Loucy (cell line): ENCODE data around the gene NFATC4.

ENCODE experiments used
- H2AFZ ChIP-seq: fragments of 200-600 bp; sonication (generic); 2 replicates; pipeline ENCODE4 v1.6.0; 2016; ENCODE audit warnings: antibody characterized with exemption, mild to moderate bottlenecking, low read length, moderate library complexity
- H3F3A ChIP-seq: fragments of 200-600 bp; 2 replicates; pipeline ENCODE4 v1.6.0; 2016; ENCODE audit warnings: antibody characterized with exemption, low read depth, mild to moderate bottlenecking
- H3K27me3 ChIP-seq: fragments of 200-600 bp; sonication (generic); 2 replicates; pipeline ENCODE4 v1.6.1; 2014; ENCODE audit warnings: low read length, mild to moderate bottlenecking; ENCODE audit not compliant: insufficient read depth, poor library complexity, severe bottlenecking
- H3K36me3 ChIP-seq: fragments of 200-600 bp; sonication (generic); 2 replicates; pipeline ENCODE4 v1.6.1; 2016; ENCODE audit warnings: low read length; ENCODE audit not compliant: insufficient read depth
- H3K4me1 ChIP-seq: fragments of 200-600 bp; sonication (generic); 2 replicates; pipeline ENCODE4 v1.5.1; 2014; ENCODE audit warnings: low read length, mild to moderate bottlenecking; ENCODE audit not compliant: insufficient read depth, poor library complexity, severe bottlenecking
- H3K4me2 ChIP-seq: fragments of 200-600 bp; sonication (generic); 2 replicates; pipeline ENCODE4 v1.6.0; 2014; ENCODE audit warnings: antibody characterized with exemption, low read length, low read depth, mild to moderate bottlenecking; ENCODE audit not compliant: poor library complexity, severe bottlenecking
- H3K4me3 ChIP-seq: fragments of 200-600 bp; sonication (generic); 2 replicates; pipeline ENCODE4 v1.5.1; 2014; ENCODE audit warnings: low read length, mild to moderate bottlenecking, mixed read lengths; ENCODE audit not compliant: poor library complexity, severe bottlenecking
- H3K79me2 ChIP-seq: fragments of 200-600 bp; sonication (generic); 2 replicates; pipeline ENCODE4 v1.6.1; 2014; ENCODE audit warnings: low read length; ENCODE audit not compliant: insufficient read depth
- H3K9ac ChIP-seq: fragments of 200-600 bp; sonication (generic); 2 replicates; pipeline ENCODE4 v1.6.0; 2014; ENCODE audit warnings: mild to moderate bottlenecking, low read depth, low read length, moderate library complexity; ENCODE audit not compliant: poor library complexity, severe bottlenecking
- H3K9me2 ChIP-seq: fragments of 200-600 bp; sonication (generic); replicated peaks from 2 replicates; pipeline ENCODE4 v1.6.1; 2016; ENCODE audit warnings: low read depth, low read length, mixed read lengths
- H3K9me3 ChIP-seq: fragments of 200-600 bp; sonication (generic); 2 replicates; pipeline ENCODE4 v1.6.1; 2014; ENCODE audit warnings: mild to moderate bottlenecking, antibody characterized with exemption, low read length, low read depth; ENCODE audit not compliant: insufficient read depth
- H4K20me1 ChIP-seq: fragments of 200-600 bp; sonication (generic); 2 replicates; pipeline ENCODE4 v1.6.0; 2014; ENCODE audit warnings: antibody characterized with exemption, low read length, mild to moderate bottlenecking; ENCODE audit not compliant: insufficient read depth, poor library complexity, severe bottlenecking
- EZH2phosphoT487 ChIP-seq: fragments of 200-600 bp; IDR thresholded peaks from 2 replicates; pipeline ENCODE4 v1.6.1; 2018; ENCODE audit warnings: antibody characterized with exemption, mild to moderate bottlenecking, moderate library complexity, borderline replicate concordance
- TF ChIP-seq, protein P1 (sequence below): fragments of 200-600 bp; sonication (generic); conservative IDR thresholded peaks from 2 replicates; pipeline ENCODE4 v1.5.1; 2014; ENCODE audit warnings: mild to moderate bottlenecking, antibody characterized with exemption, low read length

Gene NFATC4

DNA sequence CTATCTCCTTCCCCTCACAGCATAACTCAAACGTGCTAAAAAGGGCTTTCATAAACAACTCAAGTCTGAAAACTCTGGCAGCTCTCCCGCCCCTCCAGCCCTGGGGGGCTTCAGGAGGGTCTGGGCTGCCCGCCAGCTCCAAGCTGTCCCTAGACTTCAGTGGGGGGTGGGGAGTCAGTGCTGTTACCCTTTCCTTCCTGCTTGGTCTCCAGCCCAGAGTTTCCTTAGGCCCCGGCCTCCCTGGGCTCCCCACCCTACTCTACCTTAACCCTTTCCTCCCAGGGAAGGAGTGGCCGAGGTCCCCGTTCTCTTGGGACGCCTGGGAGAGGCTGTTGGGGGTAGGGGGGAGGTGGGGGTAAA lies 30.3 kb downstream of the NFATC4 start:
- Histone ChIP-seq H2AFZ (no peak overlapping the region), H3K9me2 (no peaks in the 10 kb centered on the region), H3K79me2 (peaks cover 41% of the 10 kb centered on the region), H3K4me1 (peaks cover 87% of the 10 kb centered on the region), H3K27me3 (no peaks in the 10 kb centered on the region), H3F3A (peaks cover 12% of the 10 kb centered on the region; the same call in 1 of the 2 replicates), H4K20me1 (no peaks in the 10 kb centered on the region), H3K9me3 (no peaks in the 10 kb centered on the region), H3K4me3 (peak overlapping the region; percentile 78), H3K4me2 (peak overlapping the region; percentile 47), H3K36me3 (no peaks in the 10 kb centered on the region), H3K9ac (peak overlapping the region; percentile 65)
- no peak for TF ChIP-seq EZH2phosphoT487
- TF ChIP-seq, protein P1, sequence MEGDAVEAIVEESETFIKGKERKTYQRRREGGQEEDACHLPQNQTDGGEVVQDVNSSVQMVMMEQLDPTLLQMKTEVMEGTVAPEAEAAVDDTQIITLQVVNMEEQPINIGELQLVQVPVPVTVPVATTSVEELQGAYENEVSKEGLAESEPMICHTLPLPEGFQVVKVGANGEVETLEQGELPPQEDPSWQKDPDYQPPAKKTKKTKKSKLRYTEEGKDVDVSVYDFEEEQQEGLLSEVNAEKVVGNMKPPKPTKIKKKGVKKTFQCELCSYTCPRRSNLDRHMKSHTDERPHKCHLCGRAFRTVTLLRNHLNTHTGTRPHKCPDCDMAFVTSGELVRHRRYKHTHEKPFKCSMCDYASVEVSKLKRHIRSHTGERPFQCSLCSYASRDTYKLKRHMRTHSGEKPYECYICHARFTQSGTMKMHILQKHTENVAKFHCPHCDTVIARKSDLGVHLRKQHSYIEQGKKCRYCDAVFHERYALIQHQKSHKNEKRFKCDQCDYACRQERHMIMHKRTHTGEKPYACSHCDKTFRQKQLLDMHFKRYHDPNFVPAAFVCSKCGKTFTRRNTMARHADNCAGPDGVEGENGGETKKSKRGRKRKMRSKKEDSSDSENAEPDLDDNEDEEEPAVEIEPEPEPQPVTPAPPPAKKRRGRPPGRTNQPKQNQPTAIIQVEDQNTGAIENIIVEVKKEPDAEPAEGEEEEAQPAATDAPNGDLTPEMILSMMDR: no peak

DNA sequence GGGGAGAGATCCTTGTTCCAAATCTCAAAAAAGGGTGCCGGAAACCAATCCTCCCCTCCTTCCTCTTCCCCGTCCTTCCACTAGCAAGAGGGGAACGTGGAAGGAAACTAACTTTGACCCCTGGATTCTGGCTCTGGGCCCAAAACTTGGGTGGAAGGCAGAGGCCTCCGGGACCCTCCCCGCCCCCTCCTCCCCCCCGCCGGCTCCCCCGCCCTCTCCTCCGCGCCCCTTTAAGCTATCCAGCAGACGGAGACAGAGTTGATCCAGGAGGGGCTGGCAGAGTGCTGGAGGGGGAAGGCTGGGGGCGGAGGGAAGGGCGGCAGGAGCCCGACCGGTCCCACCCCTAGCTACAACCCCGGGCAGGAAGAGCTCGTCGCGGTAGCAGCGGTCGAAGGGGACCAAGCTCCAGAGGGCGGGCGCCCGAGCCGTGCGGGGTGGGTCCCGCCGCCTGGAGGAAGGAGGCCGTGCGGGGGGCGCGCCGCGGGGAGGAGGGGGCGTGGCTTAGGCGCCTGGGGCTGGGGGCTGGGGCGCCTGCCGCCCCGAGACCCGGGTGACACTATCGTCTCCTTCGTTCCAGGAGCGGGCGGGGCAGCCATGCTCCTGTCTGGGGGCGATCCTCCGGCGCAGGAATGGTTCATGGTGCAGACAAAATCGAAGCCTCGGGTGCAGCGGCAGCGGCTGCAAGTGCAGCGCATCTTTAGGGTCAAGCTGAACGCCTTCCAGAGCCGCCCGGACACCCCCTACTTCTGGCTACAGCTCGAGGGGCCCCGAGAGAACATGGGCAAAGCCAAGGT lies 30.9 kb downstream of the NFATC4 start, which contains the start of gene NYNRIN:
Gene NYNRIN (plus strand): TSS at position 351 of the 794 bp plus-strand sequence. CDS start 244 bp downstream, at position 595.
- peak within 1 kb of the TSS; percentile 90 for H3K4me2 ChIP-seq
- H3K4me3 ChIP-seq: peak within 1 kb of the TSS; percentile 78
- H3K9ac ChIP-seq: peak within 1 kb of the TSS; percentile 88
- H3K4me1 ChIP-seq: peaks cover 89% of the 10 kb centered on the region
- peaks cover 12% of the 10 kb centered on the region; the same call in 1 of the 2 replicates for H3F3A ChIP-seq
- H3K79me2 ChIP-seq: peaks cover 47% of the 10 kb centered on the region
- no peaks in the 10 kb centered on the region for H3K9me2 ChIP-seq
- peak within 1 kb of the TSS; percentile 57 for H2AFZ ChIP-seq
- no peaks in the 10 kb centered on the region for H3K27me3 ChIP-seq
- no peak for TF ChIP-seq EZH2phosphoT487
- TF ChIP-seq, protein P1: no peak
- H3K36me3 ChIP-seq: no peaks in the 10 kb centered on the region
- H4K20me1 ChIP-seq: no peaks in the 10 kb centered on the region
- no peaks in the 10 kb centered on the region for H3K9me3 ChIP-seq

DNA sequence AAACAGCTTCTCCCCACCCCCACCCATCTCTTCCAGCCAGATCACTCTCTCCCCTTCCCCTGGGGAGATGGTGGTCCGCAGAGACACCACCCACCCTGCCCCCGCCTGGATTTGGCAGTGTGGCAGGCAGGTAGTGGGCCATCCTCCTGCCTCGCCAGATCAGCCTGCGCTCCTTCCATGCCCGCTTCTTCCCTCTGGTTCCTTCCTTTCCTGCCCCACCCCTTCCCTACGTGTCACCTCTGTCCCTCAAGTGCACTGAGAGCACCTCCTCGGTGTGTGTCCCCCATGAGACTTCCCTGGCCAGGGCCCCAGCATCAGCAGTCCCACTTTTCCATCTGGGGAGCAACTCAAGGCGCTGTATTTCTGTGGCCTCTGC lies 31.5 kb downstream of the NFATC4 start:
- Histone ChIP-seq H3K9me3 (no peaks in the 10 kb centered on the region), H3K27me3 (no peaks in the 10 kb centered on the region), H3K36me3 (no peaks in the 10 kb centered on the region), H3K79me2 (peaks cover 53% of the 10 kb centered on the region), H3K9me2 (no peaks in the 10 kb centered on the region), H3K9ac (peak overlapping the region; percentile 88), H3F3A (peaks cover 12% of the 10 kb centered on the region; the same call in 1 of the 2 replicates), H4K20me1 (no peaks in the 10 kb centered on the region), H3K4me1 (peaks cover 89% of the 10 kb centered on the region), H2AFZ (peak overlapping the region; percentile 57), H3K4me3 (peak overlapping the region; percentile 78), H3K4me2 (peak overlapping the region; percentile 90)
- TF ChIP-seq, protein P1: no peak
- no peak for TF ChIP-seq EZH2phosphoT487
